ENCODE measurements around the gene TNNC2.

The TNNC2 gene

DNA sequence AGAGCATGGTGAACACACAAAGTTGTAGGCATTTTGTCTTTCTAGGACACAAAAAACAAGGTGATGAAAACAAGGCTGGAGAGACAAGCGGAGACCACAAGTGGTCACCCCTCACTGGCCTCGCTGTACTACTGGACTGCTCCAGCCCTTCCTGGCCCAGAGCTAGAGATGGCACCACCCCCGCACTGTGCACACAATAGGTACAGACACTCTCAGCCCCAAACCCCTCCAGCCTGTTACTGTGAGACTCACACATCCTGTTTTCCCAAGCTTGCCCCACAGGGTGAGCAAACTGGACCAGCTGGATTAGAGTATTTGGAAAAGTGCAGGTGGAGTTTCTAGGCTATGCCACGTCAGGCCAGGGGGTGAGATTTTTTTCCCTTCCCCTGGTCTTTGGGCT is 45.5 kb upstream of the TNNC2 start:
- Histone ChIP-seq H3K27ac (replicated peaks; ENCODE audit: low read length) (no peak overlapping the region), H3K27me3 (ENCODE audit: control insufficient read depth in 3 of 3, insufficient read depth in 3 of 3, low read depth in 1 of 3, low read length in 3 of 3) (no peaks in the 10 kb centered on the region), H4K8ac (ENCODE audit: low read depth, low read length) (no peak overlapping the region), H2BK12ac (ENCODE audit: low read length) (no peak overlapping the region), H3K23ac (ENCODE audit: low read depth, low read length, poor library complexity) (no peak overlapping the region), H2BK5ac (ENCODE audit: low read length) (no peak overlapping the region), H3K9ac (ENCODE audit: low read depth, low read length, poor library complexity) (no peak overlapping the region), H3K36me3 (replicated peaks in 1 of 2; ENCODE audit: control insufficient read depth in 2 of 2, insufficient read depth in 2 of 2, low read length in 2 of 2) (peaks cover 0 to 11% of the 10 kb centered on the region in 2 donors), H3K79me1 (ENCODE audit: low read depth, low read length) (no peaks in the 10 kb centered on the region), H3K9me3 (replicated peaks in 1 of 2; ENCODE audit: control insufficient read depth in 2 of 2, insufficient read depth in 1 of 2, low read depth in 1 of 2, low read length in 2 of 2) (no peaks in the 10 kb centered on the region), H3K4me2 (ENCODE audit: insufficient read depth, low read length, poor library complexity, severe bottlenecking) (no peak overlapping the region), H3K4me3 (ENCODE audit: low read length in 2 of 2) (no peak overlapping the region), H3K4ac (ENCODE audit: low read length) (no peak overlapping the region), H3K14ac (ENCODE audit: low read length) (no peak overlapping the region), H4K91ac (ENCODE audit: low read depth, low read length, poor library complexity) (no peak overlapping the region), H3K18ac (ENCODE audit: low read length) (no peak overlapping the region), H2BK15ac (ENCODE audit: low read length) (no peak overlapping the region), H2AFZ (ENCODE audit: low read length) (no peak overlapping the region), H2AK5ac (ENCODE audit: low read depth, low read length) (no peak overlapping the region), H2BK120ac (ENCODE audit: low read depth, low read length) (no peak overlapping the region), H3K4me1 (ENCODE audit: control insufficient read depth in 2 of 2, insufficient read depth in 1 of 2, low read depth in 1 of 2, low read length in 2 of 2) (no peaks in the 10 kb centered on the region)
- WGBS, 2 donors (ENCODE audit: extremely low coverage in 2 of 2, insufficient read length in 2 of 2, insufficient replicate concordance in 1 of 2) = no CpG with 5 or more reads among the region's 4 CpGs
- DNase-seq (ENCODE audit: low spot score) = no peak

GRCh38 chr20:45867819-45868176 is 40.7 kb upstream of the TNNC2 start:
- H2BK120ac ChIP-seq (ENCODE audit: low read depth, low read length) = no peak overlapping the region
- H3K14ac ChIP-seq (ENCODE audit: low read length) = no peak overlapping the region
- no peak overlapping the region for H3K4me3 ChIP-seq (ENCODE audit: low read length in 2 of 2)
- H2BK12ac ChIP-seq (ENCODE audit: low read length) = no peak overlapping the region
- H3K4ac ChIP-seq (ENCODE audit: low read length) = no peak overlapping the region
- no peaks in the 10 kb centered on the region for H3K27me3 ChIP-seq (ENCODE audit: control insufficient read depth in 3 of 3, insufficient read depth in 3 of 3, low read depth in 1 of 3, low read length in 3 of 3)
- H4K8ac ChIP-seq (ENCODE audit: low read depth, low read length) = no peak overlapping the region
- H3K4me2 ChIP-seq (ENCODE audit: insufficient read depth, low read length, poor library complexity, severe bottlenecking) = no peak overlapping the region
- no peaks in the 10 kb centered on the region for H3K79me1 ChIP-seq (ENCODE audit: low read depth, low read length)
- H3K23ac ChIP-seq (ENCODE audit: low read depth, low read length, poor library complexity) = no peak overlapping the region
- no peak for DNase-seq (ENCODE audit: low spot score)
- no peaks in the 10 kb centered on the region for H3K9me3 ChIP-seq (replicated peaks in 1 of 2; ENCODE audit: control insufficient read depth in 2 of 2, insufficient read depth in 1 of 2, low read depth in 1 of 2, low read length in 2 of 2)
- no peak overlapping the region for H2BK15ac ChIP-seq (ENCODE audit: low read length)
- H3K36me3 ChIP-seq (replicated peaks in 1 of 2; ENCODE audit: control insufficient read depth in 2 of 2, insufficient read depth in 2 of 2, low read length in 2 of 2) = no peaks in the 10 kb centered on the region
- no peaks in the 10 kb centered on the region for H3K4me1 ChIP-seq (ENCODE audit: control insufficient read depth in 2 of 2, insufficient read depth in 1 of 2, low read depth in 1 of 2, low read length in 2 of 2)
- H3K9ac ChIP-seq (ENCODE audit: low read depth, low read length, poor library complexity) = no peak overlapping the region
- no peak overlapping the region for H3K27ac ChIP-seq (replicated peaks; ENCODE audit: low read length)
- no peak overlapping the region for H2AFZ ChIP-seq (ENCODE audit: low read length)
- no peak overlapping the region for H2AK5ac ChIP-seq (ENCODE audit: low read depth, low read length)
- no peak overlapping the region for H2BK5ac ChIP-seq (ENCODE audit: low read length)
- H4K91ac ChIP-seq (ENCODE audit: low read depth, low read length, poor library complexity) = no peak overlapping the region
- no peak overlapping the region for H3K18ac ChIP-seq (ENCODE audit: low read length)

GRCh38 chr20:45867136-45867818 is 40.2 kb upstream of the TNNC2 start:
- Histone ChIP-seq H3K79me1 (ENCODE audit: low read depth, low read length) (no peaks in the 10 kb centered on the region), H4K91ac (ENCODE audit: low read depth, low read length, poor library complexity) (no peak overlapping the region), H3K4me2 (ENCODE audit: insufficient read depth, low read length, poor library complexity, severe bottlenecking) (no peak overlapping the region), H3K14ac (ENCODE audit: low read length) (no peak overlapping the region), H3K18ac (ENCODE audit: low read length) (no peak overlapping the region), H3K36me3 (replicated peaks in 1 of 2; ENCODE audit: control insufficient read depth in 2 of 2, insufficient read depth in 2 of 2, low read length in 2 of 2) (no peaks in the 10 kb centered on the region), H2BK12ac (ENCODE audit: low read length) (no peak overlapping the region), H3K4me3 (ENCODE audit: low read length in 2 of 2) (no peak overlapping the region), H4K8ac (ENCODE audit: low read depth, low read length) (no peak overlapping the region), H2BK5ac (ENCODE audit: low read length) (no peak overlapping the region), H3K23ac (ENCODE audit: low read depth, low read length, poor library complexity) (no peak overlapping the region), H2BK15ac (ENCODE audit: low read length) (no peak overlapping the region), H3K4me1 (ENCODE audit: control insufficient read depth in 2 of 2, insufficient read depth in 1 of 2, low read depth in 1 of 2, low read length in 2 of 2) (no peaks in the 10 kb centered on the region), H3K27me3 (ENCODE audit: control insufficient read depth in 3 of 3, insufficient read depth in 3 of 3, low read depth in 1 of 3, low read length in 3 of 3) (no peaks in the 10 kb centered on the region), H3K9me3 (replicated peaks in 1 of 2; ENCODE audit: control insufficient read depth in 2 of 2, insufficient read depth in 1 of 2, low read depth in 1 of 2, low read length in 2 of 2) (no peaks in the 10 kb centered on the region), H3K4ac (ENCODE audit: low read length) (no peak overlapping the region), H3K9ac (ENCODE audit: low read depth, low read length, poor library complexity) (no peak overlapping the region), H2BK120ac (ENCODE audit: low read depth, low read length) (no peak overlapping the region), H2AK5ac (ENCODE audit: low read depth, low read length) (no peak overlapping the region), H3K27ac (replicated peaks; ENCODE audit: low read length) (no peak overlapping the region), H2AFZ (ENCODE audit: low read length) (no peak overlapping the region)
- no peak for DNase-seq (ENCODE audit: low spot score)
- WGBS, 2 donors (ENCODE audit: extremely low coverage in 2 of 2, insufficient read length in 2 of 2, insufficient replicate concordance in 1 of 2) = no CpG with 5 or more reads among the region's 6 CpGs

DNA sequence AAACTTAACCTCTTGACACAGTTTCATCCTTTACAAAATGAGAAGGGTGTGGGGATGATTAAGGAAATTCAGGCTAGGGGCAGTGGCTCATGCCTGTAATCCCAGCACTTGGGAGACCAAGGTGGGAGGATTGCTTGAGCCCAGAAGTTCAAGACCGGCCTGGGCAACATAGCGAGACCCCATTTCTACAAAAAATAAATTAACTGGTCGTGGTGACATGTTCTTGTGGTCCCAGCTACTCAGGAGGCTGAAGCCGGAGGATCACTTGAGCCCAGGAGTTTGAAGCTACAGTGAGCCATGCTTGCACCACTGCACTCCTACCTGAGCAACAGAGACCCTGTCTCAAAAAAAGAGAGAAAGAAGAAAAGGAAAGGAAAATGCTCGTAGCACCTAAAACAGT is 39.3 kb upstream of the TNNC2 start:
- Histone ChIP-seq H3K9me3 (replicated peaks in 1 of 2; ENCODE audit: control insufficient read depth in 2 of 2, insufficient read depth in 1 of 2, low read depth in 1 of 2, low read length in 2 of 2) (no peaks in the 10 kb centered on the region), H3K23ac (ENCODE audit: low read depth, low read length, poor library complexity) (no peak overlapping the region), H3K9ac (ENCODE audit: low read depth, low read length, poor library complexity) (no peak overlapping the region), H3K4me3 (ENCODE audit: low read length in 2 of 2) (no peak overlapping the region), H3K27me3 (ENCODE audit: control insufficient read depth in 3 of 3, insufficient read depth in 3 of 3, low read depth in 1 of 3, low read length in 3 of 3) (no peaks in the 10 kb centered on the region), H2AK5ac (ENCODE audit: low read depth, low read length) (no peak overlapping the region), H3K14ac (ENCODE audit: low read length) (no peak overlapping the region), H2BK12ac (ENCODE audit: low read length) (no peak overlapping the region), H3K36me3 (replicated peaks in 1 of 2; ENCODE audit: control insufficient read depth in 2 of 2, insufficient read depth in 2 of 2, low read length in 2 of 2) (no peaks in the 10 kb centered on the region), H2BK5ac (ENCODE audit: low read length) (no peak overlapping the region), H3K79me1 (ENCODE audit: low read depth, low read length) (no peaks in the 10 kb centered on the region), H3K18ac (ENCODE audit: low read length) (no peak overlapping the region), H4K8ac (ENCODE audit: low read depth, low read length) (no peak overlapping the region), H3K4me2 (ENCODE audit: insufficient read depth, low read length, poor library complexity, severe bottlenecking) (no peak overlapping the region), H2AFZ (ENCODE audit: low read length) (no peak overlapping the region), H2BK120ac (ENCODE audit: low read depth, low read length) (no peak overlapping the region), H3K27ac (replicated peaks; ENCODE audit: low read length) (no peak overlapping the region), H4K91ac (ENCODE audit: low read depth, low read length, poor library complexity) (no peak overlapping the region), H3K4me1 (ENCODE audit: control insufficient read depth in 2 of 2, insufficient read depth in 1 of 2, low read depth in 1 of 2, low read length in 2 of 2) (no peaks in the 10 kb centered on the region), H2BK15ac (ENCODE audit: low read length) (no peak overlapping the region), H3K4ac (ENCODE audit: low read length) (no peak overlapping the region)
- no CpG with 5 or more reads among the region's 5 CpGs for WGBS, 2 donors (ENCODE audit: extremely low coverage in 2 of 2, insufficient read length in 2 of 2, insufficient replicate concordance in 1 of 2)
- no peak for DNase-seq (ENCODE audit: low spot score)

Data from neuronal stem cell (in vitro differentiated cells).